GM18505 (cell line): Measurements from ENCODE around the gene CDC20.

Experiments used
- ATAC-seq: cut with Tn5 transposase; IDR thresholded peaks from one replicate; pipeline ENCODE4 v1.9.1; 2021; ENCODE audit not compliant: unreplicated experiment
- POLR2A ChIP-seq: IDR thresholded peaks from 4 replicates; pipeline ENCODE4 v1.6.1; 2011; ENCODE audit warnings: borderline replicate concordance; ENCODE audit not compliant: insufficient read depth, insufficient read length; ENCODE audit errors: extremely low read depth

CDC20 gene

DNA sequence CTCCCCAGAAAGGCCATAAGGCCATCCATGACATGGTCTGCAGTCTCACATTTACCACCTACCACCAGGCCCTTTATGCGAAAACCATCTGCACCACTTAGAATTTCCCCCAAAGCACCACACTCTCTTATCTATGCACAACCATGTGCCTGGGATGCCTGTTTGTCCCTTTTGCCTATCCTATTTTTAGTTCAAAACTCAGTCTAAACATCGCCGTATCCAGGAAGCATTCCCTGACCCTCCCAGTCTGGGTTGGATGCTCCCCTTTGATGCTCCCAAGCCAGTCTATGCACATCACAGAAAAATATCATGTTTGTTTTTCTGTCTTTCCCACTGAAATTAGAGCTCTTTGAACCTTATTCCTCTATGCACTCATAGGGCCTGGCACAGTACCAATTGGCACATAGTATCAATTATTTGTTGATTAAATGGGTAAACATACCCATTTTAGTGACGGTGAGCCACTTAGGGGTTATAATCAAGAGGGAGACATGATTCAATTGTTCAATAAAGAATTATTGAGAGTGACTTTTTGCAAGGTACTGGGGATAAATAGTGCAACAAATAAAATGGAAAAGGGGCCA lies 14.4 kb upstream of the CDC20 start:
- no peak for ATAC-seq
- TF ChIP-seq POLR2A = no peak

DNA sequence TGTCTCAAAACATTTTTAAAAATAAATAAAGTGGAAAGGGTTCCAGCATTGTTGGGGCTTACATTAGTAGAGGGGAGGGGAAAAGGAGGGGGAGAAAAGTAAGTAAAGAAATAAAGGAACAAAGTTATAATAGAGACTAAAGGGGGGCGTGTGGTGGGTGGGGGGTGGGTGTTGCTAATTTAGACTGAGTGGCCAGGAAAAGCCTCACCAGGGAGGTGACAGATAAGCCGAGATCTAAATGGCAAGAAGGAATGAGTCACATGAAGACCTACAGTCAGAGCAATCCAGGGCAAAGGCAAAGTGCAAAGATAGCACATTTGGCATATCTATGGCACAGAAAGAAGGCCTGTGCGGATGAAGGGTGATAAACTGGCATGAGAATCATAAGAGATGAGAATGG lies 13.7 kb upstream of the CDC20 start:
- no peak for TF ChIP-seq POLR2A

DNA sequence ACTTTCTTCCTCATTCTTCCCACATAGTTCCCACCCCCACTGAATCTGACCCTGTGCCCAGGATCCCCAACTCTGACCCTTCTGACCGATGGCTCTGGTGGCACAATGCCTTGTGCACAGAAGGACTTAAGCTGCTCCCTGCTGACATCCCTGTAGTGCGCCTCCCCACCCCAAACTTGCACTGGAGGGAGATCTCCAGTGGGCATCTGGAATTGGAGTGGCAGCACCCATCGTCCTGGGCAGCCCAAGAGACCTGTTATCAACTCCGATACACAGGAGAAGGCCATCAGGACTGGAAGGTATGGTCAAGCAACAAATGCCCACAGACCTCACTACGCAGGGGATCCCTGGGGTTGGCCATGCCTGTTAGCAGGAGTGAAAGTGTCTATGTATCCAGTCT lies 12.1 kb upstream of the CDC20 start:
- no peak for ATAC-seq
- TF ChIP-seq POLR2A = no peak

More for the DNA sequence above, 13.7 kb upstream of the CDC20 start:
- ATAC-seq = no peak

DNA sequence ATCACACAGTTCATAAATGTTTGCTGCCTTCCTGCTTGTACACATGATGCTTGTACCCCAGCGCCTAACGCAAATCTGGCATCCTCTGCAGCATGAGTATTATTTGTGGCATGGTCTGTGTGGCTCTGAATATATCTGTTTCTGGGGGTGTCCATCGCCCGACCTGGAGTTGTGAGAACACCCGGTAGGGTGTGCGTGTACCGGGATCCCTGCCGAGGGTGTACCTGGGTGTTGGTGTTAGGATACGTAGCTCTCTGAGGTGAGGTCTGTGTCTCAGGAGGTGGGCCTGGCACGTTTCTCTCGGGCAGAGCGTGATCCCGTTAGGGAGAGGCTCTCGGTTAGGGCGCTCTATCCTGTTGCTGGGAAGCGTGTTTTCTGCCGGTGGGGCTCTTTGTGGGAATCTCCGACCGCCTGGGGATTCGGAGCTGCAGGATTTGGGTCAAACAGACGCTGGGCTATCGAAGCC lies 10.4 kb upstream of the CDC20 start:
- TF ChIP-seq POLR2A = no peak
- no peak for ATAC-seq

DNA sequence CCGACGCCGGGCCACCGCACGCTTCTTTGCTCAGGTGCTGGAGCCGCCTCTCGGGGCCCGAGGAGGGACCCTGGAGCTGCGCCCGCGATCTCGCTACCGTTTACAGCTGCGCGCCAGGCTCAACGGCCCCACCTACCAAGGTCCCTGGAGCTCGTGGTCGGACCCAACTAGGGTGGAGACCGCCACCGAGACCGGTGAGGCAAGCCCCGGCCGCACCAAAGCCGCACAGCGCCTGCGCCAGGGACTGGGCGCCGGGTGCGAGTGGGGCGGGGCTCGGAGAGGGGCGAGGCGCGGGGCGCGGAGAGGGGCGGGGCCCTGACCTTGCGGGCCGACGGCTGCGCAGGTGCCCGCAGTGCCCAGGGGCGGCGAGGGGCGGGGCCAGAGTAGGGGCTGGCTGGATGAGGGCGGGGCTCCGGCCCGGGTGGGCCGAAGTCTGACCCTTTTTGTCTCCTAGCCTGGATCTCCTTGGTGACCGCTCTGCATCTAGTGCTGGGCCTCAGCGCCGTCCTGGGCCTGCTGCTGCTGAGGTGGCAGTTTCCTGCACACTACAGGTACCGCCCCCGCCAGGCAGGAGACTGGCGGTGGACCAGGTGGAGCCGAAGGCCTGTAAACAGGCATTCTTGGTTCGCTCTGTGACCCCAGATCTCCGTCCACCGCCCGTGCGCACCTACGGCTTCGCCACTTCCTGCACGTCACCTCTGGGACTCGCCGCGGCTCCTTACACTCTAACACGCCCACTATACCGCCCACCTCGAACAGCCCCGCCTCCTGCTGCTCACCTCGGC lies 9.8 kb upstream of the CDC20 start:
- ATAC-seq = peak; percentile 68

DNA sequence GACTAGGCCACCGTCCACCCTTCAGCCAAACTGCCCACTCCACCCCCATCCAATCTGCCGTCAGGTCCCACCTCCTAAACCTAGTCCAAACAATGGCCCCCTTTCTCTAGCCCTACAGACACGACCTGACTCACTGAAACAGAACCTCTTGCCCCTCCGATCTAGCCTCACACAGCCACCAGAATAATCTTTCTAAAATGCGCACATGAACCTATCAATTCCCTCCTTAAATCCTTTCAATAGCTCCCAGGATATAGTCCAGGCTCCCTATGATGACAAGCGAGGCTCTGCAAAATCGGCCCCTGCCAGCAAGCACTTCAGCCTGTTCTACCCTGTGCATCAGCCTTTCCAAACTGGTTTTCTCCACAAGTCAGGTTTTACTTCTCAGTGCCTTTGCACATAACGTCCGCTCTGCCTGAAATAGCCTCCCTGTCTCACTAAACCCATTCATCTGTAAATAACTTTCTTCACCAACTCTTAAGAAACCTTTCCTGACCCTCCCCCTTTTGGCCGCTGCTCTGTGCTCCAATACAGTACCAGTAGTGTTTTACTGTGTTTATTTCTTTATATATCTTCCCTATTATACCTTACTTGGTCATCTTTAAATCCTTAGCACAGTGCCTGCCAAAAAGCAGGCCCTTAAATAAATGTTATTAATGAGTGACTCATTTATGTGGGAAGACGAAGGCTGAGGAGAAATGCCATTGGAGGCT lies 9.0 kb upstream of the CDC20 start:
- TF ChIP-seq POLR2A = no peak

More for the DNA sequence above, 9.8 kb upstream of the CDC20 start:
- peak; percentile 62 for TF ChIP-seq POLR2A

DNA sequence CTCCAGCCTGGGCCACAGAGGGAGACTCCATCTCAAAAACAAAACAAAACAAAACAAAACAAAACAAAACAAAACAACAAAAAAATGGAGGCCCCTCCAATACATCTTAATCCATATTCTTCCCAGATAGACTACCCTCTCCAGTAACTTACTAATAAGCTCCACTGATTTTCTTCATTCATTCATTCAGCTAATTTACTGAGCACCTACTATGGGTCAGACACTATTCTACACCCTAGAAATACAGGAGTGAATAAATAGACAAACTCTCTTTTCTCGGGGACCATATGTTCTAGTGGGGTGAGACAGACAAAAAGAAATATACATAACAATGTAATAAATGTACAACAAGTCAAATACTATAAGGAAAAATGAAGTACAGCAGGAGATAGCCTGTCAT lies 7.8 kb upstream of the CDC20 start:
- no peak for ATAC-seq
- TF ChIP-seq POLR2A = no peak

More for the DNA sequence above, 9.0 kb upstream of the CDC20 start:
- ATAC-seq = no peak

DNA sequence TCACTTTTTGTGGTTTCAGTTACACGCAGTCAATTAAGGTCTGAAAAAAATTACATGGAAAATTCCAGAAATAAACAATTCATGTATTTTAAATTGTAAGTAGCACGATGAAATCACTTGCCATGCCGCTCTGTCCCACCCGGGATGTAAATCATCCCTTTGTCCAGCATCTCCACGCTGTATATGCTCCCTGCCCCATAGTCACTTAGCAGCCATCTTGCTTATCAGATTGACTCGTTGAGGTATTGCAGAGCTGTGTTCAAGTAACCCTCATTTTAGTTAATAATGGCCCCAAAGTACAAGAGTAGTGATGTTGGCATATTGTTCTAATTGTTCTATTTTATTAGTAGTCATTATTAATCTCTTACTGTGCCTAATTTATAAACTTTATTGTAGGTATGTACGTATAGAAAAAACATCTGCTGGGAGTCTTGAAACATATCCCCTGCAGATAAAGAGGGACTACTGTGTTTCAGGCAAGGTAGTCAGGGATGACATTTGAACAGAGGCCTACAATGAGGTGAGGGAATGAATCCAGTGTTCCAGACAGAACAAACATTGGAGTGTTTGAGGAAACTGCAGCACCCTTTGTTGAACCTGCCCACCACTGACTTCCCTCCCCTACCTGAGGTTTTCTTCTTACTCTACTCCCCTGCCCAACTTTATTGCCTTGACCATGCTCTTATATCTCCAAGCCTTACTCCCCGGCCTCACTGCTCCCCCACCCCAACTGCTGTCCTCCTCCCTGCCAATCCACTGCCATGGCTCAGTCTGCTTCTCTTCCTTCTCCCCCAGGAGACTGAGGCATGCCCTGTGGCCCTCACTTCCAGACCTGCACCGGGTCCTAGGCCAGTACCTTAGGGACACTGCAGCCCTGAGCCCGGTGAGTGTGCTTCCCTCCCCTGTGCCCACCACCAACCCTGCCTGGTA lies 7.1 kb upstream of the CDC20 start:
- no peak for ATAC-seq
- TF ChIP-seq POLR2A = no peak

DNA sequence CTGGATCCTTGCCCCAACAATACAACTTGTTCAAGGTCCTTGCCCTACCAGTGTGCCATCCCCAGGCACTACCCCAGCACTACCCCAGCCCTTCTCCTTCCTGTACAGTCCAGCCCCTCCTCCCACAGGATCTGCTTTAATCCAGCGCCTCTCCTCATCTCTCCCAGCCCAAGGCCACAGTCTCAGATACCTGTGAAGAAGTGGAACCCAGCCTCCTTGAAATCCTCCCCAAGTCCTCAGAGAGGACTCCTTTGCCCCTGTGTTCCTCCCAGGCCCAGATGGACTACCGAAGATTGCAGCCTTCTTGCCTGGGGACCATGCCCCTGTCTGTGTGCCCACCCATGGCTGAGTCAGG lies 6.5 kb upstream of the CDC20 start:
- ATAC-seq = no peak

DNA sequence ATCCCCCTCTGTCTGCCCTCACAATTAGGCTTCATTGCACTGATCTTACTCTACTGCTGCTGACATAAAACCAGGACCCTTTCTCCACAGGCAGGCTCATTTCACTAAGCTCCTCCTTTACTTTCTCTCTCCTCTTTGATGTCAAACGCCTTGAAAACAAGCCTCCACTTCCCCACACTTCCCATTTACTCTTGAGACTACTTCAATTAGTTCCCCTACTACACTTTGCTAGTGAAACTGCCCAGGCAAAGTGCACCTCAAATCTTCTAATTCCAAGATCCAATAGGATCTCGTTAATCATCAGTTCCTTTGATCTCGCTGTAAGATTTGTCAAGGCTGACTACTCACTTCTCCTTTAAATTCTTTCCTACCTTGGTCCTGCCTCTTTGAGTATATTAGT lies 5.9 kb upstream of the CDC20 start:
- TF ChIP-seq POLR2A = no peak
- ATAC-seq = no peak

More for the DNA sequence above, 6.5 kb upstream of the CDC20 start:
- TF ChIP-seq POLR2A = no peak

DNA sequence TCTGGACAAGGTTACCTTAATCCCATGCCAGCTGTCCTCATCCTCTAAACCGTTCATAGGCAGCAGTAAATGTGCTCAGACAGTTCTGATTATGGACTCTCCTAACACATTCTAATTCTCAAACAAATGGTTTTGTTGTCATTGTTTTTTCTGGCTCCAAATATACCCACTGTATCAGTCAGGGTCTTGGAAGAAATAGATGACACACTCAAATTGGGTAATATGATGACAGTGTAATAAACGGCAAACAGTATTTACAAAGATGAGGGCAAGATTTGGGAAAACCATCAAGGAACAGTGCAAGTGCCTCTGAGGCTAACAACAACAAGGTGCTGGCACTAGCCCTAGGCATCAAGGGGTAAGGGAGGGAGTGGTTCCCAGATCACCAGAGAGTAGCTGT lies 4.3 kb upstream of the CDC20 start:
- no peak for TF ChIP-seq POLR2A
- no peak for ATAC-seq

DNA sequence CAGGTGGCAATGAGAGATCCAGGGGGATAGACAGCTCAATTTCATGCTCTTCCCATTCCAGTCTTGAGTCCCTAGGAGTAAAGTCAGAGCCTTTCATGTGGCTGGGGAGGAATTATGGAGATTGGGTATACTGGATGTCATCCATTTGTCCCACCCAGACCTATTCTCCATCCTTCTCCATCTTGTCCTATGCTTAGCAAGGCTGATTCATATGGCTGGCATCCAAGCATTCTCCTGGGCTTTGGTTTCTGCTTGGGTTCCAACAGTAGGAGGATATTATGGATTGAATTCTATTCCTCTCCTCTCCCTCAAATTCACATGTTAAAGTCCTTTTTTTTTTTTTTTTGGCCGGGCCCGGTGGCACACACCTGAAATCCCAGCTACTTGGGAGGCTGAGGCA lies 3.8 kb upstream of the CDC20 start:
- TF ChIP-seq POLR2A = no peak
- ATAC-seq = no peak

DNA sequence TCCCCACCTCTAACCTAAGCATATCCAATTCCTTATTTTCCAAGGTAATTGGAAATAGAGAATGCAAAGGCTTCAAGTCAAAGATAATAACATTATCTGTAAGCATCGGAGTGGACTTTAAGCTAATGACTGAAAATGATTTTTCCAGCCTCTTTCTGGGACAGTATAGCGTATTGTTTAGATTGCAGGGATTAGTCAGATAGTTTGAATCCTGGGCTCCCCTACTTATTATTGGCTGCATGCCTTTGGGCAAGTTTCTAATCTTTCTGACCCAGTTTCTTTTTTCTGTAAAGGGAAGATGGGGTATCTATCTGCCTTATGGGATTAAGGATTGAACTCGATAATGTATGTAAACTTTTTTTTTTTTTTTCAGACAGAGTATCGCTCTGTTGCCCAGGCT lies 1.5 kb upstream of the CDC20 start:
- TF ChIP-seq POLR2A = no peak
- ATAC-seq = no peak
